Mammary epithelial cell (primary cell): ENCODE results near the gene CHIT1.

Experiments
- CTCF ChIP-seq, 2 donors: IDR thresholded peaks in 1 of 2; conservative IDR thresholded peaks in 1 of 2; 2 replicates each; pipeline ENCODE4 v1.5.1; 2011 to 2012; ENCODE audit warnings: inconsistent platforms in 2 of 2, low read length in 2 of 2, mild to moderate bottlenecking in 2 of 2, control low read depth in 1 of 2, low read depth in 1 of 2; ENCODE audit not compliant: insufficient read depth in 1 of 2; ENCODE audit errors: extremely low read depth in 1 of 2
- EZH2 ChIP-seq: IDR thresholded peaks from 2 replicates; pipeline ENCODE4 v1.6.1; 2012; ENCODE audit warnings: low read length, inconsistent platforms, borderline replicate concordance

DNA sequence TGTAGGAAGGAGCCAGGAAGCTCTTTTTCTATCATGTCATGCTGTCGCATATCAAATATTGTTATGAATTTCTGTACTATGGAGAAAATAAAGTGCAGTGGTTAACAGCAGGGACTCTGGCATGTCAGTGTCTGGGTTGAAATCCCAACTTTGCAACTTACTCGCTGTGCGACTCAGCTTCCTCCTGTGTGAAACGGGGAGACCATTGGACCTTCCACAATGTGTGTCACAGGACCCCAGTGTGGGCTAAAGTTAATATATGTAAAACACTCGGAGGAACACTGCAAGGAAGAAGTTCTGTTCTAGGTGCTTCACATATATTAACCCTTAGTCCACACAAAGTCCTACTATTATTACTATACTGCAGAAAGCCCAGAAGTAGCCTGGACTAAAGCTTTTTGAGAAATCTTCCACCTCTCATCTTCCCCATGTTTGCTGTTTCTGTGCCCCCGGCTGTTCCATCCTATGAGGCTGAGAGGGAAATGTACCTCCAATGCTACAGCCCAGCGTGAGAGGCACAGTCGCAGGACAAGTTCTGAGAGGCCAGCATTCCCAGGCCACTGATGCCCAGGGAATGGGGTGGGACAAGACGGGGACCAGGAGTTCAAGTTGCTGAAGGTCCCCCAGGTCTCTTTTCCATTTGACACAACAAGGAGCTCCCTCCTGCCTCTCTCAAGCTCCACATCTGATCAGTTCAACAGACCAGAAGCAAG, 1.9 kb downstream of the CHIT1 start:
- TF ChIP-seq CTCF (conservative IDR thresholded peaks at IDR 0.05 in 1 of 2, IDR thresholded peaks at IDR 0.05 in 1 of 2; ENCODE audit: extremely low read depth in 1 of 2, insufficient read depth in 1 of 2, low read depth in 1 of 2, low read length in 2 of 2) (no peak), EZH2 (no peak)
